Mucosa of stomach (tissue), 1 donor: ENCODE results near the gene CEP164.
"Not testable (repeated sequence)": the region's sequence is repeated elsewhere in the genome, so short reads cannot be mapped to it uniquely, and the experiment has no call there.

ENCODE experiments used
- H3K27me3 ChIP-seq: one replicate; pipeline ENCODE4 v1.7.0; 2013; ENCODE audit warnings: mild to moderate bottlenecking, low read length; ENCODE audit not compliant: control insufficient read depth, insufficient read depth
- H3K36me3 ChIP-seq: one replicate; pipeline ENCODE4 v1.7.0; 2013; ENCODE audit warnings: low read length; ENCODE audit not compliant: control insufficient read depth, insufficient read depth
- H3K4me1 ChIP-seq: one replicate; pipeline ENCODE4 v1.7.0; 2013; ENCODE audit warnings: mild to moderate bottlenecking, low read length; ENCODE audit not compliant: control insufficient read depth, insufficient read depth
- H3K4me3 ChIP-seq: one replicate; pipeline ENCODE4 v1.7.0; 2013; ENCODE audit warnings: low read length
- H3K9ac ChIP-seq: one replicate; pipeline ENCODE4 v1.7.0; 2013; ENCODE audit warnings: mild to moderate bottlenecking, low read length, moderate library complexity
- H3K9me3 ChIP-seq: one replicate; pipeline ENCODE4 v1.7.0; 2013; ENCODE audit warnings: mild to moderate bottlenecking, low read length, moderate library complexity; ENCODE audit not compliant: control insufficient read depth
- donor health status: Pancreatic carcinoma.

Gene CEP164

GRCh38 chr11:117313828-117314768, 13.6 kb upstream of the CEP164 start:
- Histone ChIP-seq H3K36me3 (no peaks in the 10 kb centered on the region), H3K27me3 (peaks cover 10% of the 10 kb centered on the region), H3K4me1 (peaks cover 7% of the 10 kb centered on the region), H3K9me3 (no peaks in the 10 kb centered on the region), H3K9ac (no peak overlapping the region), H3K4me3 (no peak overlapping the region)

GRCh38 chr11:117314840-117315239, 12.8 kb upstream of the CEP164 start:
- Histone ChIP-seq H3K9me3 (no peaks in the 10 kb centered on the region), H3K27me3 (peaks cover 10% of the 10 kb centered on the region), H3K9ac (peak overlapping the region; percentile 64), H3K36me3 (no peaks in the 10 kb centered on the region), H3K4me3 (peak overlapping the region; percentile 41), H3K4me1 (peaks cover 7% of the 10 kb centered on the region)

DNA sequence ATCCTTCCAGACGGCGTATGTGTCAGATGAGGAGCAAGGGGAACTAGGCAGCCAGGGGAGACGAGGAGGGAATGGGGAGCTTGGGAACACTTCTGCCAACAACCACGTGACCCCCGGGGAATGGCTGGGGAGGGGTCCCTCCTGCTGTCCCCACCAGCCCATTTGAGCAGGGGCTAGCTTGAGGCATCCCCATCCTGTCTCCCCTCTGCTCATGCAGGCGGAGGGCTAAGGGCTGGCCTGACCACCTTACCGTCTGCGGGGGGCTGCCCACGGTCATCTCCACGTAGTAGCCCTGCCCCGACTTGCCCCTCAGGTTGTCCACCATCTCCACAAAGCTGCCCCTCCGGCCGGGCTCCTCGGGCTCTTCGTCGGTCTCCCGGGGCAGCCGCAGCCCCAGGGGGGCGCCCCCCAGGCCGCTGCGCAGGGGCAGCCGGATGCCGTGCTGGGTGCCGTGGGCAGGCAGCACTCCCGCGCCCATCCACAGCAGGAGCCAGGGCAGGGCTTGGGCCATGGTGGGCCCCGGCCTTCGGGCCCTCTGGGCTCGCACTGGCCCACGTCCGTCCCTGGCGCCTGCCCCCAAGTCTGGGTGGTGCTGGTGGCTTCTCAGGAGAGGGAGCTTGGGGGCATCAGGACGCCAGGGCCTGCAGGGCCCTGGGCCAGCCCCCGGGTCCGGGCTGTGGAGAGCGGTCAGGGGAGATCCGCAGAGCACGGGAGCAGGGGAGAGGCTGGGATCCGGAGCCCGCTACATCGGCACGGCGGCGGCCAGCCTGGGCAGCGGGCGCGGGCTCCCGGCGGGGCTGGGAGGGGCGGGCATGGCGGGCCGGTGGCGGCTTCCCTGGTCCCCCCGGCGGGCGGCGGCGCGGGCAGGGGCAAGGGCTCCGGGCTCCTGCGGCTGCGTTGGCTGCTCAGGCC, 12.1 kb upstream of the CEP164 start:
- Histone ChIP-seq H3K4me3 (peak overlapping the region; percentile 41), H3K9me3 (no peaks in the 10 kb centered on the region), H3K36me3 (no peaks in the 10 kb centered on the region), H3K27me3 (peaks cover 10% of the 10 kb centered on the region), H3K4me1 (peaks cover 7% of the 10 kb centered on the region), H3K9ac (peak overlapping the region; percentile 64)

DNA sequence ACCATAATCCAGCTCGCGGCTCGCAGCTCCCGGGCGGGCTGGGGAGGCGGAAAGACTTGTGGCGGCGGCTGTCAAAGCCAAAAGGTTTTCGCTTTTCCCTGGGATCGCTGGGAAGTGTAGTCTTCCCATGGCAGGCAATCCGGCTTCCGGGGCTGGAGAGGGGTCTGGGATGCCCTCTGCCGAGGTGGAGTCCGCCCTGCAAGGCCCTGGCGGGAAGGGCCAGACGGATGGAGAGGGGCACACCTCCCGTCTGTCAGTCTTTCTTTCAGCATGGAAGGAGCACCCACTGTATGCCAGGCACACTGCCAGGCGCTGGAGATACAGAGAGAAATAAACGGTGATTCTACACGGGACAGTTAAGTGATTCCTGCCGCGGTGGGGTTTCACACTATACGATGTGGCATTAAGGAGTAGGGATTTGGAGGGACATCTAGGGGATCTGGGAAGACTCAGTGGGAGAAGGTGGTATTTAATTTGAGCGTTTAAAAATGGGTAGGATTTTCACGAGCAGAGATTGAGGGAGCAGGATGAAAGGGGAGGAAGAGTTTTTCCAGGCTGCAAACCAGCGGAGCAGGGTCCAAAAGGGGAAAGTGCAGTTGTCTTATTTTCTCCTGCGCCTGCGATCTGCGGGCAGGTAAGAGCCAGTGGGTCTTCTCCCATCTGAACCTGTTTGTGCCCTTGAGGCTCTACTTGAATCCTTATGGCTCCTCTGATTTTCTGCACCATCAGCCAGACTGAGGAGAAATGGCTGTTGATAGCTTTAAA, 11.3 kb upstream of the CEP164 start, which contains the start of gene BACE1:
Gene BACE1, minus strand, starts transcription at position 60 of the 765 bp plus-strand sequence. CDS start 461 bp downstream, outside the sequence.
- Histone ChIP-seq H3K4me3 (peak within 1 kb of the TSS; percentile 77), H3K4me1 (peaks cover 7% of the 10 kb centered on the region)

GRCh38 chr11:117318738-117319137, 8.9 kb upstream of the CEP164 start:
- H3K27me3 ChIP-seq, result peaks cover 10% of the 10 kb centered on the region
- H3K9me3 ChIP-seq, result no peaks in the 10 kb centered on the region
- no peak overlapping the region for H3K9ac ChIP-seq
- H3K4me1 ChIP-seq, result peaks cover 7% of the 10 kb centered on the region
- no peak overlapping the region for H3K4me3 ChIP-seq
- H3K36me3 ChIP-seq, result no peaks in the 10 kb centered on the region

More for the DNA sequence above, 11.3 kb upstream of the CEP164 start, which contains the start of gene BACE1:
- Histone ChIP-seq H3K36me3 (no peaks in the 10 kb centered on the region), H3K9ac (peak within 1 kb of the TSS; percentile 64), H3K27me3 (peaks cover 10% of the 10 kb centered on the region), H3K9me3 (no peaks in the 10 kb centered on the region)

- H3K4me1 ChIP-seq, result peaks cover 7% of the 10 kb centered on the region
- no peak overlapping the region for H3K4me3 ChIP-seq
- no peaks in the 10 kb centered on the region for H3K9me3 ChIP-seq
- no peaks in the 10 kb centered on the region for H3K36me3 ChIP-seq
- H3K27me3 ChIP-seq, result peaks cover 10% of the 10 kb centered on the region
- H3K9ac ChIP-seq, result no peak overlapping the region
Observed at GRCh38 chr11:117319214-117319840, 8.3 kb upstream of the CEP164 start.

GRCh38 chr11:117327255-117327566, 443 bp upstream of the CEP164 start:
- H3K9ac ChIP-seq, H3K9me3 ChIP-seq, H3K4me1 ChIP-seq, H3K27me3 ChIP-seq, H3K4me3 ChIP-seq, H3K36me3 ChIP-seq: not testable (repeated sequence)

GRCh38 chr11:117328375-117329010, 839 bp downstream of the CEP164 start:
- Histone ChIP-seq H3K9ac (peak overlapping the region; percentile 65), H3K9me3 (no peaks in the 10 kb centered on the region), H3K36me3 (no peaks in the 10 kb centered on the region), H3K27me3 (no peaks in the 10 kb centered on the region), H3K4me1 (peaks cover 6% of the 10 kb centered on the region), H3K4me3 (peak overlapping the region; percentile 90)

- no peaks in the 10 kb centered on the region for H3K27me3 ChIP-seq
- no peaks in the 10 kb centered on the region for H3K9me3 ChIP-seq
- peaks cover 6% of the 10 kb centered on the region for H3K4me1 ChIP-seq
- no peak overlapping the region for H3K4me3 ChIP-seq
- no peak overlapping the region for H3K9ac ChIP-seq
- H3K36me3 ChIP-seq, result no peaks in the 10 kb centered on the region
Observed at GRCh38 chr11:117332843-117333242, 5.2 kb downstream of the CEP164 start.

- Histone ChIP-seq H3K4me3 (no peak overlapping the region), H3K4me1 (peaks cover 3% of the 10 kb centered on the region), H3K36me3 (no peaks in the 10 kb centered on the region), H3K9me3 (no peaks in the 10 kb centered on the region), H3K27me3 (no peaks in the 10 kb centered on the region), H3K9ac (no peak overlapping the region)
Observed at GRCh38 chr11:117333917-117334316, 6.3 kb downstream of the CEP164 start.

- no peaks in the 10 kb centered on the region for H3K4me1 ChIP-seq
- H3K36me3 ChIP-seq, result no peaks in the 10 kb centered on the region
- H3K27me3 ChIP-seq, result no peaks in the 10 kb centered on the region
- no peak overlapping the region for H3K4me3 ChIP-seq
- no peak overlapping the region for H3K9ac ChIP-seq
- H3K9me3 ChIP-seq, result no peaks in the 10 kb centered on the region
Observed at GRCh38 chr11:117334896-117335295, 7.2 kb downstream of the CEP164 start.
